H1 (cell line): ENCODE measurements around the gene PTPRE. TPM values are rescaled to one million over a fixed set of nuclear protein-coding genes. Genes with fewer than 3 reads are reported as not detected.
A peak's percentile ranks its signal among the peaks of the same experiment; 100 is the strongest.

Experiments used
- CTCF ChIA-PET: fragments of 300-600 bp; sonication (Branson Sonifier 250); formaldehyde crosslinking; loops from one replicate; lab custom pipeline; 2021; ENCODE audit not compliant: partially characterized antibody; lab: Charles Lee
- POLR2A ChIA-PET: fragments of 300-600 bp; sonication (Branson Sonifier 250); formaldehyde crosslinking; loops from one replicate; lab custom pipeline; 2021; ENCODE audit warnings: inconsistent platforms; ENCODE audit not compliant: partially characterized antibody; lab: Charles Lee
- DNase-seq, 2 experiments: peaks; one replicate each; pipeline versions ENCODE4 v3.0.0 to v3.0.0-alpha.2; 2010 to 2022; ENCODE audit warnings: low spot score in 2 of 2, low read depth in 1 of 2, mixed read lengths in 1 of 2
- FAIRE-seq: peaks from 2 replicates; lab custom pipeline; 2011; peaks lifted over from hg19 to GRCh38; lab: Jason Lieb, UNC
- H2AFZ ChIP-seq: 2 replicates; pipeline ENCODE4 v1.8.1; 2012; ENCODE audit warnings: low read length, inconsistent platforms
- H2AK5ac ChIP-seq: 2 replicates; pipeline ENCODE4 v1.6.1; 2013; ENCODE audit warnings: low read depth, low read length
- H2BK120ac ChIP-seq: replicated peaks from 2 replicates; pipeline ENCODE3; 2013; ENCODE audit warnings: low read depth, low read length, inconsistent platforms
- H2BK12ac ChIP-seq: 2 replicates; pipeline ENCODE4 v1.6.1; 2013; ENCODE audit warnings: low read depth, low read length
- H2BK15ac ChIP-seq: 2 replicates; pipeline ENCODE4 v1.6.1; 2013; ENCODE audit warnings: low read length
- H2BK20ac ChIP-seq: 2 replicates; pipeline ENCODE4 v1.6.1; 2013; ENCODE audit warnings: low read length
- H2BK5ac ChIP-seq: 2 replicates; pipeline ENCODE4 v1.6.1; 2013; ENCODE audit warnings: low read depth, low read length
- H3K14ac ChIP-seq: 2 replicates; pipeline ENCODE4 v1.6.1; 2013; ENCODE audit warnings: inconsistent platforms; ENCODE audit not compliant: insufficient read length
- H3K18ac ChIP-seq: 2 replicates; pipeline ENCODE4 v1.6.1; 2013; ENCODE audit warnings: low read length; ENCODE audit errors: extremely low read depth
- H3K23ac ChIP-seq: 2 replicates; pipeline ENCODE4 v1.6.1; 2013; ENCODE audit warnings: inconsistent platforms; ENCODE audit not compliant: insufficient read length
- H3K23me2 ChIP-seq: 2 replicates; pipeline ENCODE4 v1.6.1; 2013; ENCODE audit warnings: low read depth, low read length
- H3K27ac ChIP-seq: 2 replicates; pipeline ENCODE4 v1.6.1; 2011; ENCODE audit warnings: low read depth, low read length, inconsistent platforms
- H3K27me3 ChIP-seq, 4 experiments: replicated peaks in 1 of 4; 1 replicate in 1 of 4; 2 replicates in 3 of 4; pipeline versions ENCODE4 v1.6.1 to v1.8.1; 2011 to 2013; ENCODE audit warnings: low read length in 3 of 4, mild to moderate bottlenecking in 3 of 4, inconsistent platforms in 2 of 4, mixed read lengths in 2 of 4, moderate library complexity in 1 of 4; ENCODE audit not compliant: control insufficient read depth in 3 of 4, insufficient read depth in 3 of 4; ENCODE audit errors: extremely low read depth in 1 of 4
- H3K36me3 ChIP-seq, 4 experiments: 2 replicates each; pipeline versions ENCODE4 v1.6.1 to v1.8.1; 2011 to 2013; ENCODE audit warnings: mild to moderate bottlenecking in 4 of 4, low read length in 3 of 4, moderate library complexity in 2 of 4, control low read depth in 1 of 4, inconsistent platforms in 1 of 4; ENCODE audit not compliant: insufficient read depth in 4 of 4, control insufficient read depth in 2 of 4
- H3K4ac ChIP-seq: replicated peaks from 2 replicates; pipeline ENCODE3; 2013; ENCODE audit warnings: low read length, low read depth, mixed read lengths, inconsistent platforms; ENCODE audit not compliant: insufficient read length
- H3K4me1 ChIP-seq, 4 experiments: replicated peaks in 1 of 4; 1 replicate in 1 of 4; 2 replicates in 3 of 4; pipeline versions ENCODE4 v1.6.1 to v1.8.1; 2011 to 2013; ENCODE audit warnings: low read length in 3 of 4, inconsistent platforms in 2 of 4, mixed read lengths in 1 of 4; ENCODE audit not compliant: insufficient read depth in 4 of 4, control insufficient read depth in 3 of 4
- H3K4me2 ChIP-seq, 2 experiments: 2 replicates each; pipeline versions ENCODE4 v1.6.1 to v1.8.1; 2011 to 2013; ENCODE audit warnings: low read depth in 2 of 2, low read length in 2 of 2, control low read depth in 1 of 2, inconsistent platforms in 1 of 2, mild to moderate bottlenecking in 1 of 2; ENCODE audit not compliant: insufficient read depth in 1 of 2
- H3K4me3 ChIP-seq, 4 experiments: fragments of 200-600, 300-600 bp in 1 of 4; sonication (generic), shearing (Covaris generic), sonication (Bioruptor Twin) in 1 of 4; 2 replicates each; pipeline versions ENCODE4 v1.5.1 to v1.8.1; 2011 to 2016; ENCODE audit warnings: low read length in 4 of 4, low read depth in 3 of 4, control low read depth in 2 of 4, inconsistent platforms in 2 of 4, mild to moderate bottlenecking in 2 of 4, mixed read lengths in 1 of 4, moderate library complexity in 1 of 4; ENCODE audit not compliant: insufficient read depth in 2 of 4; ENCODE audit errors: extremely low read depth in 1 of 4
- H3K56ac ChIP-seq: replicated peaks from 2 replicates; pipeline ENCODE3; 2013; ENCODE audit warnings: low read depth, mild to moderate bottlenecking, mixed read lengths, low read length, inconsistent platforms; ENCODE audit not compliant: insufficient read length
- H3K79me1 ChIP-seq: 2 replicates; pipeline ENCODE4 v1.6.1; 2013; ENCODE audit warnings: low read depth, low read length, control low read depth
- H3K79me2 ChIP-seq, 2 experiments: 2 replicates each; pipeline versions ENCODE4 v1.6.1 to v1.8.1; 2012 to 2013; ENCODE audit warnings: low read length in 2 of 2, mild to moderate bottlenecking in 2 of 2, inconsistent platforms in 1 of 2; ENCODE audit not compliant: insufficient read depth in 2 of 2, control insufficient read depth in 1 of 2
- H3K9ac ChIP-seq, 4 experiments: replicated peaks in 1 of 4; 1 replicate in 1 of 4; 2 replicates in 3 of 4; pipeline versions ENCODE4 v1.6.1 to v1.8.1; 2011 to 2013; ENCODE audit warnings: low read depth in 3 of 4, low read length in 3 of 4, control low read depth in 2 of 4, mild to moderate bottlenecking in 2 of 4, moderate library complexity in 2 of 4, inconsistent platforms in 1 of 4; ENCODE audit errors: extremely low read depth in 1 of 4
- H3K9me3 ChIP-seq, 2 experiments: 2 replicates each; pipeline versions ENCODE4 v1.6.1 to v1.8.1; 2012 to 2013; ENCODE audit warnings: mild to moderate bottlenecking in 2 of 2, moderate library complexity in 2 of 2, control low read depth in 1 of 2, inconsistent platforms in 1 of 2, low read depth in 1 of 2, low read length in 1 of 2, mixed read lengths in 1 of 2; ENCODE audit not compliant: insufficient read depth in 2 of 2
- H4K20me1 ChIP-seq, 2 experiments: replicated peaks in 1 of 2; 2 replicates each; pipeline versions ENCODE3 to v1.8.1; 2011 to 2013; ENCODE audit warnings: inconsistent platforms in 2 of 2, low read length in 2 of 2, mild to moderate bottlenecking in 1 of 2; ENCODE audit not compliant: insufficient read depth in 2 of 2, control insufficient read depth in 1 of 2
- H4K5ac ChIP-seq: 2 replicates; pipeline ENCODE4 v1.6.1; 2013; ENCODE audit warnings: low read length, low read depth, mixed read lengths, inconsistent platforms; ENCODE audit not compliant: insufficient read length
- H4K8ac ChIP-seq: 2 replicates; pipeline ENCODE4 v1.8.0; 2013; ENCODE audit warnings: mild to moderate bottlenecking, moderate library complexity, low read length, inconsistent platforms; ENCODE audit not compliant: insufficient read depth; ENCODE audit errors: extremely low read depth
- H4K91ac ChIP-seq: replicated peaks from 2 replicates; pipeline ENCODE3; 2013; ENCODE audit warnings: low read length, mixed read lengths, inconsistent platforms; ENCODE audit not compliant: insufficient read length
- CHD1 ChIP-seq: IDR thresholded peaks from 2 replicates; pipeline ENCODE4 v1.6.1; 2012; ENCODE audit warnings: low read depth, low read length, improper control_type of control experiment
- EGR1 ChIP-seq: IDR thresholded peaks from 2 replicates; pipeline ENCODE4 v1.6.1; 2011; ENCODE audit warnings: low read depth, low read length, borderline replicate concordance
- MAX ChIP-seq: IDR thresholded peaks from 2 replicates; pipeline ENCODE4 v1.6.1; 2012; ENCODE audit warnings: inconsistent platforms
- NRF1 ChIP-seq: IDR thresholded peaks from 2 replicates; pipeline ENCODE4 v1.6.1; 2011; ENCODE audit warnings: mild to moderate bottlenecking, low read depth, low read length, improper control_type of control experiment
- POLR2AphosphoS5 ChIP-seq: IDR thresholded peaks from 2 replicates; pipeline ENCODE4 v1.6.1; 2011; ENCODE audit warnings: low read depth, low read length
- RAD21 ChIP-seq, 2 experiments: IDR thresholded peaks in 1 of 2; conservative IDR thresholded peaks in 1 of 2; 2 replicates each; pipeline ENCODE4 v1.6.1; 2011; ENCODE audit warnings: low read depth in 2 of 2, low read length in 2 of 2, improper control_type of control experiment in 1 of 2, inconsistent platforms in 1 of 2, mild to moderate bottlenecking in 1 of 2, moderate library complexity in 1 of 2
- RBBP5 ChIP-seq: IDR thresholded peaks from 2 replicates; pipeline ENCODE4 v1.7.1; 2012; ENCODE audit warnings: low read depth, mild to moderate bottlenecking, inconsistent platforms, low read length, moderate library complexity, borderline replicate concordance
- TBP ChIP-seq: IDR thresholded peaks from 2 replicates; pipeline ENCODE4 v1.6.1; 2011; ENCODE audit warnings: low read depth, low read length, improper control_type of control experiment
- WGBS, 2 experiments: shearing (Covaris generic) in 1 of 2; methylation state at CpG; one replicate each; pipeline versions ENCODE4 v1.1.6 to v1.1.7; 2013 to 2015; ENCODE audit warnings: low lambda C conversion rate in 2 of 2, mixed read lengths in 2 of 2, inconsistent platforms in 1 of 2, low coverage in 1 of 2, missing lambda C conversion rate in 1 of 2; ENCODE audit not compliant: insufficient replicate concordance in 2 of 2, insufficient coverage in 1 of 2, insufficient read length in 1 of 2; ENCODE audit errors: extremely low coverage in 1 of 2, missing lambda C conversion rate in 1 of 2; 5-methylcytosine and 5-hydroxymethylcytosine counted together
- polyA plus RNA-seq, 7 experiments: library from polyadenylated mRNA; depleted of rRNA in 3 of 7; stranded (reverse) in 5 of 7; unstranded in 2 of 7; fragments of >200 nt in 5 of 7; fragments of 200-250 nt in 2 of 7; gene quantifications; 1 replicate in 5 of 7; 2 replicates in 1 of 7; 4 replicates in 1 of 7; pipeline versions ENCODE4 v1.2.1 to v1.2.3, GENCODE V29; 2011 to 2013; ENCODE audit warnings: missing spikeins in 2 of 7, mixed read lengths in 2 of 7
- total RNA-seq: library from RNA; stranded (reverse); fragmentation: NEBNext Ultra II Directional; extraction: Animal tissue kit (Norgen Biotek cat#: 25700); gene quantifications from 2 replicates; pipeline ENCODE4 v1.2.1, GENCODE V29; 2021

The PTPRE gene
- total and polyA plus RNA-seq, 2 of the 8 experiments (the other 6 are each of a cell fraction or from before 2014, with no cell fraction given) = 0.33 to 0.54 TPM

GRCh38 chr10:128011059-128011979, 104.4 kb downstream of the PTPRE start:
- no peak overlapping the region for H2BK5ac ChIP-seq
- no peak overlapping the region for H3K56ac ChIP-seq
- no peak overlapping the region for H2BK20ac ChIP-seq
- H3K79me1 ChIP-seq = no peaks in the 10 kb centered on the region
- peaks cover 0 to 4% (median 0%) of the 10 kb centered on the region in 4 experiments; a peak in 1 of 7 replicates for H3K4me1 ChIP-seq
- 0 out of 2 replicates have a peak overlapping the region, but pooled peaks have one; percentile 42 for H4K8ac ChIP-seq
- no peak overlapping the region for H2BK15ac ChIP-seq
- H2BK120ac ChIP-seq = no peak overlapping the region
- H4K5ac ChIP-seq = no peak overlapping the region
- CTCF ChIA-PET = interaction anchor here (0.6 to 6.0 kb wide), 46 partner anchors 9 to 744 kb away, joined by 3 to 83 read pairs (median 4); partner anchors contain the start of gene PTPRE
- H4K91ac ChIP-seq = no peak overlapping the region
- peak overlapping the region; percentile 72 for H2AFZ ChIP-seq
- peak overlapping the region in 1 of 2 experiments; percentile 45; a peak in 1 of 4 replicates for H3K4me2 ChIP-seq
- FAIRE-seq (peak; percentile 72), DNase-seq (peak; percentile 47 to 98)
- no peaks in the 10 kb centered on the region for H4K20me1 ChIP-seq
- no peak overlapping the region; a peak in 1 of 8 replicates for H3K4me3 ChIP-seq
- no peaks in the 10 kb centered on the region for H3K36me3 ChIP-seq
- H3K23ac ChIP-seq = no peak overlapping the region
- no peaks in the 10 kb centered on the region for H3K79me2 ChIP-seq
- no peak overlapping the region for H3K14ac ChIP-seq
- no peaks in the 10 kb centered on the region; a peak in 1 of 7 replicates for H3K27me3 ChIP-seq
- H3K9me3 ChIP-seq = no peaks in the 10 kb centered on the region
- H3K27ac ChIP-seq = no peak overlapping the region
- POLR2A ChIA-PET = interaction anchor here (0.6 kb wide), 1 partner anchor 154 kb away, joined by 3 read pairs; no protein-coding TSS in a partner anchor
- no peak overlapping the region for H3K18ac ChIP-seq
- H2AK5ac ChIP-seq = no peak overlapping the region
- WGBS, 2 experiments = 24% methylated on average over 26 of the region's 27 CpGs; no CpG with 5 or more reads in 1 of the 2 experiments
- H3K4ac ChIP-seq = no peak overlapping the region
- no peak overlapping the region for H3K9ac ChIP-seq
- no peak overlapping the region for H2BK12ac ChIP-seq
- H3K23me2 ChIP-seq = no peaks in the 10 kb centered on the region
- no peak for TF ChIP-seq TBP
- peak; percentile 94 to 95 for TF ChIP-seq RAD21 (IDR thresholded peaks at IDR 0.05 in 1 of 2, conservative IDR thresholded peaks at IDR 0.05 in 1 of 2; ENCODE audit: low read depth in 2 of 2, low read length in 2 of 2)
- no peak for TF ChIP-seq EGR1
- TF ChIP-seq RBBP5 = no peak
- peak; percentile 24; the same call in 1 of the 2 replicates for TF ChIP-seq MAX
- TF ChIP-seq CHD1 = no peak
- peak; percentile 51 for TF ChIP-seq NRF1
- TF ChIP-seq POLR2AphosphoS5 = no peak
